IPS-15b (cell line): Measurements from ENCODE around the gene ASMTL.
"Not testable (repeated sequence)": the region's sequence is repeated elsewhere in the genome, so short reads cannot be mapped to it uniquely, and the experiment has no call there.

Experiments used
- H3K27me3 ChIP-seq: one replicate; pipeline ENCODE4 v1.6.1; 2013; ENCODE audit warnings: low read length; ENCODE audit not compliant: control insufficient read depth, insufficient read depth
- H3K36me3 ChIP-seq: one replicate; pipeline ENCODE4 v1.6.1; 2013; ENCODE audit warnings: low read length; ENCODE audit not compliant: control insufficient read depth, insufficient read depth
- H3K4me1 ChIP-seq: one replicate; pipeline ENCODE4 v1.6.1; 2013; ENCODE audit warnings: mild to moderate bottlenecking, low read length; ENCODE audit not compliant: control insufficient read depth, insufficient read depth
- H3K4me3 ChIP-seq: one replicate; pipeline ENCODE4 v1.5.1; 2013; ENCODE audit warnings: low read depth, low read length
- H3K9ac ChIP-seq: one replicate; pipeline ENCODE4 v1.6.1; 2013; ENCODE audit warnings: low read depth, mild to moderate bottlenecking, low read length
- H3K9me3 ChIP-seq: one replicate; pipeline ENCODE4 v1.6.1; 2013; ENCODE audit warnings: mild to moderate bottlenecking, low read length; ENCODE audit not compliant: control insufficient read depth, insufficient read depth

The ASMTL gene

DNA sequence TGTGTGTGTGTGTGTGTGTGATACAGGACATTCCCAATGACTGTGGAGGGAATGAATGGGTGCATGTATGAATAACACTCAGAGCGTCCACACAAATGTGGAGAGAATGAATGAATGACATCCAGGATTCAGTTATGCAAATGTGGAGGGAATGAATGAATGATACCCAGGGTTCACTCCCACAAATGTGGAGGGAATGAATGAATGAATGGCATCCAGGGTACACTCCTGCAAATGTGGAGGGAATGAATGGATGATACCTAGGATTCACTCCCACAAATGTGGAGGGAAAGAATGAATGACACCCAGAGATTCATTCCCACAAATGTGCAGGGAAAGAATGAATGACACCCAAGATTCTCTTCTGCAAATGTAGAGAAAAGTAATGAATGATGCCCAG lies 36.0 kb upstream of the ASMTL start:
- Histone ChIP-seq H3K4me3 (no peak overlapping the region), H3K9ac (no peak overlapping the region), H3K27me3 (no peaks in the 10 kb centered on the region), H3K36me3 (no peaks in the 10 kb centered on the region), H3K4me1 (no peaks in the 10 kb centered on the region), H3K9me3 (no peaks in the 10 kb centered on the region)

DNA sequence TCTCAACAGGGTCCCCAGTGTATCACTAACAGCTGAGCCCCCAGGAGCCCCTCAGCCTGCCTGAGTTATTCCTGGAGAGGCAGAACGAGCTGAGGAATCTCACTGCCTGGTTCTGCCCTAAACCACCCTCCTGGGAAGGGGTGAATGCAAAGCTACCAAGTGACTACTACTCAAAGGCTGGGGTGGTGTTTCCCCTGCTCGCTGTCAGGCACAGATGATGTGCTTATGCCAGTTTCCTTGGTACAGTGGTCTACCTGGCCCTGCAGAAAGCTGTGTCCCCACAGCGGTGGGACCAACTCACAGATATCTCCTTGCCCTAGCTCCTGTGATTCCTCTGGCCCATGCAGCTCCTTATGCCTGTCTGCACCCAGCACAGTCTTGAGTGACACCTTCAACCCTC lies 35.4 kb upstream of the ASMTL start:
- Histone ChIP-seq H3K27me3 (no peaks in the 10 kb centered on the region), H3K4me3 (no peak overlapping the region), H3K9me3 (no peaks in the 10 kb centered on the region), H3K36me3 (no peaks in the 10 kb centered on the region), H3K9ac (no peak overlapping the region), H3K4me1 (no peaks in the 10 kb centered on the region)

DNA sequence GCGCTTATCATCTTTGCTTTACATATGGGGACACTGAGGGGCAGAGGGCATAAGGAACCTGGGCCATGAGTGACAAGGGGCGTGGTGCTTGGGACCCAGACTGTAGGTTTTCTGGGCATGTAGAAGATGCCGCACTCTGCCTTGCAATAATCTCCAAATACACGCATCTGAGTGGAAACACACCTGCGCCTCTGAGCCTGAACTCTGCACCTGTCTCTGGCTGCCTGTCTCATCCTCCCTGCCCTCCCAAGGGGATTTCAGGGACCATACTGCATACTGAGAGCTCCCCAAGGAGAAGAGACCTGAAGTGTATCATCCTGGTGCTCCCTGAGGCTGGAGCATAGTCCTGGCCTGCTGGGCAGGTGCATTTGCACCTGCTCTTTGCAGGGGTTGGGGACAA lies 34.7 kb upstream of the ASMTL start:
- no peaks in the 10 kb centered on the region for H3K27me3 ChIP-seq
- H3K9me3 ChIP-seq, result no peaks in the 10 kb centered on the region
- H3K4me1 ChIP-seq, result no peaks in the 10 kb centered on the region
- no peaks in the 10 kb centered on the region for H3K36me3 ChIP-seq
- H3K4me3 ChIP-seq, result no peak overlapping the region
- H3K9ac ChIP-seq, result no peak overlapping the region

DNA sequence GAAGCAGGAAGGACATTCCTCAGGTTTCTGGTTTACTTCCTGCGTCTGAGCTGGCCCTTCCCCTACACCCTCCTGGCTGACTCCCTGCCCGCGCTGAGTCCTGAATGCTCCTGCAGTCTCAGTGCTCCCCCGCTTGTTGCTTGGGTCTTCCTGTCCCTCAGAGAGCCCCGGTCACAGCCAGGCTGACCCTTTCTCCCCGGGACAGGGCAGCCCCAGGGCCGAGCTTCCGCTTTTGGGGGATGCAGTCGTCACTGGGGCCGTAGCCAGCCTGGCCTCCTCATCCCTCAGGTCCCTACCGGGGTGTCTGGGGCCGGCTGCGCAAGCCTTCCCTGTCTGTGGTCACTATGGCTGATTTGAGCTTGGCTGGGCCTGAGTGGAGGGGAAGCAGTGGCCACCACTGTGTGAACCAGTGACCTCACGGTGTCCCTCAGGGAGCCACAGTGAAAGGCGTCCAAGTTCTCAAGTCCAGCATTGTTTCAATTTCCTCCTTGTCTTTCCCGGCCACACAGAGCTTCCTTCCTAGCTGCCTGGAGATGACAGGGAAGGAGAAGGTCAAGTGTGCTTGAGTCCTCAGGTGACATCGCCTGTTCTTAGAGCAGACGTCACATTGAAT lies 34.1 kb upstream of the ASMTL start:
- Histone ChIP-seq H3K36me3 (no peaks in the 10 kb centered on the region), H3K9me3 (no peaks in the 10 kb centered on the region), H3K4me3 (no peak overlapping the region), H3K9ac (no peak overlapping the region), H3K4me1 (no peaks in the 10 kb centered on the region), H3K27me3 (no peaks in the 10 kb centered on the region)

DNA sequence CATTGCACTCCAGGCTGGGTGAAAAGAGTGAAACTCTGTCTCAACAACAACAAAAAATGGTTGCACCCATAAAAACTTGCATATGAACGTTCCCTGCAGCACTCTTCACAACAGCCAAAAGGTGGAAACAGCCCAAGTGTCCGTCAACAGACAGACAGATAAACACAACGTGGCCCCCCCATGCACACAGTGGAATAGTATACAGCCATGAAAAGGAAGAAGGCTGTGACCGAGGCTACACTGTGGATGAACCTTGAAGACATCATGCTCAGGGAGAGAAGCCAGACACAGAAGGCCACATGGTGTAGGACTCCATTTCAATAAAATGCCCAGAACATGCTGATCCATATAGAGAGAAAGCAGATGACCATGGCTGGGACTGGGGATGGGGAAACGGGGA lies 33.5 kb upstream of the ASMTL start:
- no peaks in the 10 kb centered on the region for H3K27me3 ChIP-seq
- no peaks in the 10 kb centered on the region for H3K9me3 ChIP-seq
- no peak overlapping the region for H3K9ac ChIP-seq
- no peak overlapping the region for H3K4me3 ChIP-seq
- no peaks in the 10 kb centered on the region for H3K4me1 ChIP-seq
- H3K36me3 ChIP-seq, result no peaks in the 10 kb centered on the region

DNA sequence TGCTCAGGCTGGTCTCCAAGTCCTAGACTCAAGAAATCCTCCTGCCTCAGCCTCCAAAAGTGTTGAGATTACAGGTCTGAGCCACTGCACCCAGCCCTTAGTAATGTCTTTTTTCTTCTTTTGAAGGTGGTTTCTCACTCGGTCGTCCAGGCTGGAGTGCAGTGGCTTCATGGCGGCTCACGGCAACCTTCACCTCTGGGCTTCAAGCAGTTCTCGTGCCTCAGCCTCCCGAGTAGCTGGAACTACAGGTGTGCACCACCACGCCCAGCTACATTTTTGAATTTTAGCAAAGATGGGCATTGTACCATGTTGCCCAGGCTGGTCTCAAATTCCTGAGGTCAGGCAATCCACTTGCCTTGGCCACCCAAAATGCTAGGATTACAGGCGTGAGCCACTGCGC lies 32.3 kb upstream of the ASMTL start:
- Histone ChIP-seq H3K9me3 (no peaks in the 10 kb centered on the region), H3K9ac (no peak overlapping the region), H3K4me1 (no peaks in the 10 kb centered on the region)

DNA sequence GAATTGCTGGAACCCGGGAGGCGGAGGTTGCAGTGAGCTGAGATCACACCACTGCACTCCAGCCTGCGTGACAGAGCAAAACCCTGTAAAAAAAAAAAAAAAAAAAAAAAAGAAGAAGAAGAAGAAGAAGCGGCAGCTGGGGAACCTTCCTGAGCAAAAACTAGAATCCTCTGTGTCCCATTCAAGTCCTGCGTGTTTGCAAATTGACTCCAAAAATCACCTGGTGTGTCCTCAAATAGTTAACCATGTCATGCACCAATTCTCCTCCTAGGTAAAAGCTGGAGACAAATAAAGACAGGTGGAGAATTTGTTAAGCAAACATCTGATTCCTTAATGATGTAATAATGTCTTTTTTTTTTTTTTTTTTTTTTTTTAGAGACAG lies 31.9 kb upstream of the ASMTL start:
- H3K9ac ChIP-seq, result no peak overlapping the region
- H3K9me3 ChIP-seq, result no peaks in the 10 kb centered on the region
- H3K4me3 ChIP-seq, result no peak overlapping the region
- peaks cover 2% of the 10 kb centered on the region for H3K27me3 ChIP-seq
- H3K36me3 ChIP-seq, result no peaks in the 10 kb centered on the region
- H3K4me1 ChIP-seq, result no peaks in the 10 kb centered on the region

More for the DNA sequence above, 32.3 kb upstream of the ASMTL start:
- Histone ChIP-seq H3K4me3 (no peak overlapping the region), H3K27me3 (peaks cover under 1% of the 10 kb centered on the region), H3K36me3 (no peaks in the 10 kb centered on the region)

DNA sequence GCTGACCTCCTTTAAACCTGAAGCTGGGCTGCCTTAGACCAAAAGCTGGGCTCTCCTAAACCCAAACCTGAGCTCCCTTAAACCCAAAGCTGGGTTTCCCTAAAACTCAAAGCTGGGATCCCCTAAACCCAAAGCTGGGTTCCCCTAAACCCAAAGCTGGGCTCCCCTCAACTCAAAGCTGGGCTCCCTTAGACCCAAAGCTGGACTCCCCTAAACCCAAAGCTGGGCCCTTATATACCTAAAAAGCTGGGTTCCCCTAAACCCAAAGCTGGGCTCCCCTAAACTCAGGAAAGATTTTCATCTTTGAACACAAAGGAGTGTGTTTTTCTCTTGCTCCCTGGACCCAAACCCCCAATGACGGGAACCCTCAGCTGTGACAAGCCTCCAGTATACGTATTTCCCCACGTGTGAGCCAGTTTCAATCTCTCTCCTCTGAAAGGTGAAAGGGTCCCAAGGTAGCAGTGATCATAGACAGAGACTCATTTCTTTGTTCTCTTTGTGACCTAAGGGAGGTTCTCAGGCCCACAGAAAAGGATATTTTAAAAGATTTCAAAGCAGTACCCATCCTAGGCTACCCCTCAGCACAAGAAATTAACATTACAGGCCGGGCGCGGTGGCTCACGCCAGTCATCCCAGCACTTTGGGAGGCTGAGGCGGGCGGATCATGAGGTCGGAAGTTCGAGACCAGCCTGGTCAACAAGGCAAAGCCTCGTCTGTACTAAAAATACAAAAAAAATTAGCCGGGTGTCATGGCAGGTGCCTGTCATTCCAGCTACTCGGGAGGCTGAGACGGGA lies 31.3 kb upstream of the ASMTL start:
- Histone ChIP-seq H3K9me3 (no peaks in the 10 kb centered on the region), H3K9ac (no peak overlapping the region), H3K36me3 (no peaks in the 10 kb centered on the region), H3K4me1 (no peaks in the 10 kb centered on the region), H3K4me3 (no peak overlapping the region), H3K27me3 (peaks cover 2% of the 10 kb centered on the region)

DNA sequence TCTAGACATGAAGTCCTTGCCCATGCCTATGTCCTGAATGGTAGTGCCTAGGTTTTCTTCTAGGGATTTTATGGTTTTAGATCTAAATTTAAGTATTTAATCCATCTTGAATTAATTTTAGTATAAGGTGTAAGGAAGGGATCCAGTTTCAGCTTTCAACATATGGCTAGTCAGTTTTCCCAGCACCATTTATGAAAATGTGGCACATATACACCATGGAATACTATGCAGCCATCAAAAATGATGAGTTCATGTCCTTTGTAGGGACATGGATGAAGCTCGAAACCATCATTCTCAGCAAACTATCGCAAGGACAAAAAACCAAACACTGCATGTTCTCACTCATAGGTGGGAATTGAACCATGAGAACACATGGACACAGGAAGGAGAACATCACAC lies 29.8 kb upstream of the ASMTL start:
- not testable (repeated sequence) for H3K36me3 ChIP-seq, H3K9ac ChIP-seq, H3K9me3 ChIP-seq, H3K4me3 ChIP-seq, H3K27me3 ChIP-seq, H3K4me1 ChIP-seq

DNA sequence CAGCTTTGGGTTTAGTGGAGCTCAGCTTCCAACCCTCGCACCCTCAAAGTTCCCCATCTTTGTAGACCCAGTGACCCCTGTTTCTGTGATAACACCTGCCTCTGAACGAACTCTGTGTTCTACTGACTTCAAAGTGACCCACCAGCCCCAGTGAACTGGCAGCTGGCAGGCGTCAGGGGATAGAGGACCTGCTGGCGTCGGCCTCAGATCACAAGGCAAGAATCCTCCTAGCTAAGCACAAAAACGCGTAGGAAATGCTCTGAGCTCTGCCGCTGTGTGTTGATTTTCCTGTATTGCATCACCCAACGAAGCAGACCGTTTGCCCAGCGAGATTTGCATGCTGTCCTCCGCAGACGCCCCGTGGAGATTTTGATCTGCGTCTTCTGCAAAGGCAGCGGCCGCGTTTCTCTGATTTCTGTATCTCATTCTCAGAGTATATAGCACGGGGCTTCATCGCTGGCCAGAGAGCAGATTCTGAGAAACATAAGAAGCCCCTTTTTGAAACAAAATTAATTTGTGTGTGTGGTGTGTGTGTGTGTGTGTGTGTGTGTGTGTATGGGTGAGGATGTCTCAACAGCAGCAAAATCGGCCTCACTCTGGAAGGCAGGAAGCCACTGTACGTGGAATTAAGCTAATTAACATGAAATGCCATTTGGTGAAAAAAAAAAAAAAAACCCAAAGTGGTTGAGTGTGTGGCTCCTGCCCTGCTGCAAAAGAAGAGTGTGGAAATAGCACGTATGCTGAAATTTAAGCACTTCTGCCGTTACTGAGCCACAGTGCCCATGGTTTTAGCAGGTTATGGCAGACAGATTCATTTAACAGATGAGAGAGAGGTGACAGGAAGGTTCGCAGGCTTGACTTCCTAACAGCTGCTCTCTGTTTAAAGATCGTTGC lies 29.2 kb upstream of the ASMTL start:
- Histone ChIP-seq H3K27me3 (peaks cover 2% of the 10 kb centered on the region), H3K9me3 (no peaks in the 10 kb centered on the region), H3K9ac (no peak overlapping the region), H3K36me3 (no peaks in the 10 kb centered on the region), H3K4me3 (no peak overlapping the region), H3K4me1 (no peaks in the 10 kb centered on the region)

DNA sequence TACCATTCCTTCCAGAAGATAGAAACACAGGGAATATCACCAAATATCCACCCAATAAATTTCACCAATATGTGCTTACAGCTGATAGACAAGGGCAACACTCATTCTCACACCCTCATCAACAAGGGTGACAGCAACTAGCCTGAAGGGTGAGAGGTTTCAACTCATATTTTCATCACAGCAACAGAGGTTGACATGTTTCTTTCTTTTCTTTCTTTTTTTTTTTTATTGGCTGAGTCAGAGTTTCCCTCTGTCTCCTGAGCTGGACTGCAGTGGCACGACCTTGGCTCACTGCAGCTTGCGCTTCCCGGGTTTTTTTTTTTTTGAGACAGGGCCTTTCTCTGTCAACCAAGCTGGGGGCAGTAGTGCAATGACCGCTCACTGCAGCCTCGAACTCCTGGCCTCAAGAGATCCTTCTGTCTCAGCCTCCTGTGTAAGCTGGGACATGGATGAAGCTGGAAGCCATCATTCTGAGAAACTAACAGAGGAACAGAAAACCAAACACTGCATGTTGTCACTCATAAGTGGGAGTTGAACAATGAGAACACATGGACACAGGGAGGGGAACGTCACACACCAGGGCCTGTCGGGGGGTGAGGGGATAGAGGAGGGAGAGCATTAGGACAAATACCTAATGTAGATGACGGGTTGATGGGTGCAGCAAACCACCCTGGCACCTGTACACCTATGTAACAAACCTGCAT lies 27.5 kb upstream of the ASMTL start:
- peaks cover 2% of the 10 kb centered on the region for H3K27me3 ChIP-seq
- H3K4me1 ChIP-seq, result no peaks in the 10 kb centered on the region
- H3K36me3 ChIP-seq, result no peaks in the 10 kb centered on the region
- H3K9me3 ChIP-seq, result no peaks in the 10 kb centered on the region
- no peak overlapping the region for H3K9ac ChIP-seq
- no peak overlapping the region for H3K4me3 ChIP-seq
